DMS79 (cell line): ENCODE results near the gene TNNT3.

Experiments
- DNase-seq: peaks from one replicate; lab custom pipeline; 2025; lab: John Stamatoyannopoulos, UW

The TNNT3 gene

DNA sequence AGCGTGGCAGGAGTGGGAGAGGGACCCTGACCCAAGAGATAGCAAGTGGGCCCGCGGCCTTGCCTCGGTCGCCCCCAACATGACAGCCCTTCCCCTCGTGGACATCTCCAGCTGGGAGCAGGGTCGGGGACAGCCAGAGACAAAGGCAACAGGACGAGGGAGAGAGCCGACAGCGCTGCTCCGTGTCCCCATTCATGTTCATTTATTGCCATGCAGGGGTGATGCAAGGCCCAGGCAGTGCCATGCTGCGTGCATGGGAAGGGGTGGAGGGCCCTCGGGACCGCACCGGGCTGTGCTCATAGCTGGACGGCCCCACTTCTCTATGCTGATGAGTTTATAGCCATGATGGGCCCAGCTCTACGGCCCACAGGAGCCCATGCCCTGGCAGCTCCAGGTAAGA is 40.3 kb downstream of the TNNT3 start:
- no peak for DNase-seq

DNA sequence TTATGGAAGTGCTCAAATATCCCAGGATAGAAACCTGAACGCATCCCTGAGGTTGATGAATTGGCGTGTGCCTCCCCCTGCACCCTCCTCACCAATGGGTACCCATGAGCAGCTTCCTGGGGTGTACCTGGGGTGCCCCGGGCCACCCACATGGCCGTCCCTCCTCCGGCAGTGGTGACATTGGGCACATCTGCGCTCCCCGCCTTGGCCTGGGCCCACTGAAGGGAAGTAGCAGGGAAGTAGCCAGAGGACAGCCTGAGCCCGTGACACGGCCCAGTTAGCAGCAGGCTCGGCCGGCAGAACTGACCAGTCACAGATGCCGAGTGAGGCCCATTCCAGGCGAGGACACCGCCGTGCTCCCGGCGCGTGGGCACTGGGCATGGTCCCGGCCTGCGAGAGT is 44.4 kb downstream of the TNNT3 start:
- no peak for DNase-seq

- DNase-seq: no peak
Measured at GRCh38 chr11:1964348-1964747, 44.8 kb downstream of the TNNT3 start.

- no peak for DNase-seq
Measured at GRCh38 chr11:1964955-1965354, 45.5 kb downstream of the TNNT3 start.

DNA sequence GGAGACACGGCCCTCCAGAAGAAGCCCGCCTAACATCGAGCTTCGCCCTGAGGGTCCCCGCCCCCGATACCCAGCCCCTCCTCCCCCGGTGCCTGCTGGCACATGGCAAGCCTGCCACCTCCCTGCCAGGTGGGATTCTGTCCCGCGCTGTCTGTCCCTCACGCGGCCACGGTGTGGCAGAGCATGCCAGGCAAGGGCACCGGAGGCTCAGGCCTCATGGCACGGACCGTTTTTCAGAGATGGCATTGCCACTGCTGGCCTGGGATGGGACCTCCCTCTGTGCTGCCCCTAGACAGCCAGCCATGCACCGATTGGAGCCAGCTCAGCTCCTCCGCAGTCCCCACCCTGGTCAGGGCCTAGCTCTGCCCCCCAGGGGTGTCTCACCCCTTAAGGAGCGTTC is 47.0 kb downstream of the TNNT3 start:
- no peak for DNase-seq

DNA sequence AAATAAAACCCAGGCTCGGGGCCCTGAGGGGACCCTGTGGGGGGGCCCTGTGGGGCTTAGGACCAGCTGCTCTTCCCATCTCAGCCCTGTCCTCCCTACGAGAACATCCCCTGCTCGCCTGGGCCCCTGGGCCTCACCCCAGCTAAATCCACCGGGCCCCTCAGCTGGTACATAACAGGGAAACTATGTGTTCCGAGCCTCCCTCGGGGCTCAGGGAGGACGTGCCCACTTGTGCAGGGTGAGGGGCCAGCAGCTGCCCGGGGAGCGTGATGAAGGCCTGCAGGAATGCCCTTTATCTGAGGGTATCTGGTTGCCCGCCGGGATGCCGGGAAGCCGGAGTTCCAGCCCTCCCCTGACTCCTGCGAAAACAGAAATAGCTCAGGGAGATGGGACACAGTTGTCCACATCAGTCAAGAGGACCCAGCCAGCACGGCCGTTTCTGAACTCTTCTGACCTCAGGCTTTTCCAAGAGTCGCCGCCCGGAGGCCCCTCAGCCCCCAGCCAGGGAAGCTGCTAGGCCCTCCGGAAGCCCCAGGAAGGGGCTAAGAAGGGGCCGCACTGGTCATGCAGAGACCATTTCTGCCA is 48.2 kb downstream of the TNNT3 start:
- no peak for DNase-seq

DNA sequence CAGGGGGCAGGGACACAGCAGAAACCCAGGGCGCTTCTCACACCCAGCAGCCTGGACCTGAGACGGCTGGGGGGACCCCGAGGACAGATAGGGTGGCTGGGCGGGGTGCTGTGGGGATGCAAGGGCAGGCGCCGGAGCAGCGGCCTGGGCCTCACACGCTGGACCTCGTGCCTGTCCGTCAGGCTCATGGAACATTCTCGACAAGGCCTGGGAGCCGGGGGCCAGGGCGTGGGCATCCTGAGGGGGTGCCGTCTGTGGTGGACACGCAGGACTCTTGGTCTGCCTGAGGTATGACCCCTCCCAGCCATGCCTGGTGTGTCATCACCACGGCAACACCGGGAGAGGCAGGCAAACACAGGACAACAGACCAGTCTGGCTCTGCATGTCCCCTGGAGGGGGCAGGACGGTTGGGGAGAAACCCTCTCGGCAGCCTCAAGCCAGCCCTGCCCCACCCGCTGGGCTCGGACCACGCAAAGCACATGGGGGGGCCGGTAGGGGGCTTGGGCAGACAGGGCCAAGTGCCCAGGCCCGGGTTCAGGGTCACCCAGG is 49.0 kb downstream of the TNNT3 start:
- DNase-seq: no peak

- DNase-seq: no peak
Measured at GRCh38 chr11:1969035-1969434, 49.5 kb downstream of the TNNT3 start.

- DNase-seq: no peak
Measured at GRCh38 chr11:1969776-1970175, 50.3 kb downstream of the TNNT3 start.

GRCh38 chr11:1970956-1971355 is 51.5 kb downstream of the TNNT3 start:
- no peak for DNase-seq

GRCh38 chr11:1975185-1975584 is 55.7 kb downstream of the TNNT3 start:
- no peak for DNase-seq

- no peak for DNase-seq
Measured at GRCh38 chr11:1978720-1979473, 59.4 kb downstream of the TNNT3 start.

DNA sequence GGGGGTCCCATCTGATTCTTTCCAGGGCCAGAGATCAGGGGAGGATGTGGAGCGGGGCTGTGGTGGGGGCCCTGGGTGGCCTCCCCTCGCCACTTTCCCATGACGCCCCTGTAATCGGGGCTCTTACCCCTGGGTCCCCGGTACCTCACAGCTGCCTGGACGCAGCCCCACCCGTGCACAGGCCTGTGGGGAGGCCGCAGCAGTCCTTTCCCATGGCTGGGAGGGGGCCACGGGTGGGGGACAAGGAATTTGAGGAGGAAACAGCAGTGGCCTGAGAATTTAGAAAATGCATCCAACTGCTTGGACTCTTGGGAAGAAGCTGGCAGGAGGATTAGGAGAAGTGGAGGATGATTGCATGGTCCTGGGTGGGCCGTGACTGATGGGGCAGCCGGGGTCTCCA is 60.1 kb downstream of the TNNT3 start:
- no peak for DNase-seq

GRCh38 chr11:1982873-1983600 is 63.5 kb downstream of the TNNT3 start:
- DNase-seq: no peak

- no peak for DNase-seq
Measured at GRCh38 chr11:1983601-1983961, 64.1 kb downstream of the TNNT3 start.

DNA sequence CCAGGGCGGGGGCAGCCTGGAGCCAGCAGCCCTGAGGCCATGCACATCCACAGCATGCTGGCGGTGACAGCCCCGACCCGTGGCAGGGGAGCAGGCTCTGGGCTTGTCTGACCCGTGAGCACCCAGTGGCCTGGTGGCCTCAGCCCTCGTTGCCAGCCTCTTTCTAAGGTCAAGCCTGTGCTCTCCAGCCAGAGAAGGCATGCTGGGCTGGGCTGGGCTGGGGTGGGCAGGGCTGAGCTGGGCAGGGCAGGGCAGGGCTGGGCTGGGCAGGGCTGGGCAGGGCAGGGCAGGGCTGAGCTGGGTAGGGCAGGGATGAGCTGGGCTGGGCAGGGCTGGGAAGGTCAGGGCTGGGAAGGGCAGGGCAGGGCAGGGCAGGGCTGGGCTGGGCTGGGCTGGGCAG is 67.5 kb downstream of the TNNT3 start:
- no peak for DNase-seq

GRCh38 chr11:1988174-1988573 is 68.7 kb downstream of the TNNT3 start:
- DNase-seq: no peak
